NCI-H2171 (cell line): Measurements from ENCODE around the gene TVP23A.
"Not testable (repeated sequence)": the region's sequence is repeated elsewhere in the genome, so short reads cannot be mapped to it uniquely, and the experiment has no call there.

Experiments used
- DNase-seq: peaks from one replicate; lab custom pipeline; 2025; lab: John Stamatoyannopoulos, UW

The TVP23A gene

GRCh38 chr16:10835281-10835931, 16.8 kb upstream of the TVP23A start:
- DNase-seq = no peak

GRCh38 chr16:10834766-10835165, 16.2 kb upstream of the TVP23A start:
- DNase-seq = no peak

- no peak for DNase-seq
Observed at GRCh38 chr16:10834130-10834529, 15.5 kb upstream of the TVP23A start.

- DNase-seq = no peak
Observed at GRCh38 chr16:10833271-10833670, 14.7 kb upstream of the TVP23A start.

GRCh38 chr16:10831894-10832886, 13.6 kb upstream of the TVP23A start:
- DNase-seq = no peak

DNA sequence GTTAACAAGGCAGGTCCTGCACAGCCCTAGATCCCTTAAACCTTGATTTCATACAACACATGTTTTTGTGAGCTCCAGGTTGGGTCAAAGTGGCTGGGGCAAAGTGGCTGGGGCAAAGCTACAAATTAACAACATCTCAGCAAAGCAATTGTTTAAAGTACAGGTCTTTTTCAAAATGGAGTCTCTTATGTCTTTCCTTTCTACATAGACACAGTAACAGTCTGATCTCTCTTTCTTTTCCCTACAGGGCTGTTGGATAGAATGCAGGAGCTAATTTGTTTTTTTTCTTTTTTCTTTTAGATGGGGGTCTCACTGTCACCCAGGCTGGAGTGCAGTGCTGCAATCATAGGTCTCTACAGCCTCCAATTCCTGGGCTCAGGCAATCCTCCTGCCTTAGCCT, 11.6 kb upstream of the TVP23A start:
- not testable (repeated sequence) for DNase-seq

DNA sequence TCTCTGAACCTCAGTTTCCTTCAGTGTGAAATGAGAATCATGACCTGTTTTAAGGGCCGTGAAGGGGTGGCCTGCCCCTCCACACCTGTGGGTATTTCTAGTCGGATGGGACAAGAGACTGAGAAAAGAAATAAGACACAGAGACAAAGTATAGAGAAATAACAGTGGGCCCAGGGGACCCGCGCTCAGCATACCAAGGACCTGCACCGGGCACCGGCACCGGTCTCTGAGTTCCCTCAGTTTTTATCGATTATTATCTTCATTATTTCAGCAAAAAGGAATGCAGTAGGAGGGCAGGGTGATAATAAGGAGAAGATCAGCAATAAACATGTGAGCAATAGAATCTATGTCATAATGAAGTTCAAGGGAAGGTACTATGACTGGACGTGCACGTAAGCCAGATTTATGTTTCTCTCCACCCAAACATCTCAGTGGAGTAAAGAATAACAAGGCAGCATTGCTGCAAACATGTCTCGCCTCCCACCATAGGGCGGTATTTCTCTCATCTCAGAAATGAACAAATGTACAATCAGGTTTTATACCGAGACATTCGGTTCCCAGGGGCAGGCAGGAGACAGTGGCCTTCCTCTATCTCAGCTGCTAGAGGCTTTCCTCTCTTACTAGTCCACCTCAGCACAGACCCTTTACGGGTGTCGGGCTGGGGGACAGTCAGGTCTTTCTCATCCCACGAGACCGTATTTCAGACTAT, 10.9 kb upstream of the TVP23A start:
- not testable (repeated sequence) for DNase-seq

DNA sequence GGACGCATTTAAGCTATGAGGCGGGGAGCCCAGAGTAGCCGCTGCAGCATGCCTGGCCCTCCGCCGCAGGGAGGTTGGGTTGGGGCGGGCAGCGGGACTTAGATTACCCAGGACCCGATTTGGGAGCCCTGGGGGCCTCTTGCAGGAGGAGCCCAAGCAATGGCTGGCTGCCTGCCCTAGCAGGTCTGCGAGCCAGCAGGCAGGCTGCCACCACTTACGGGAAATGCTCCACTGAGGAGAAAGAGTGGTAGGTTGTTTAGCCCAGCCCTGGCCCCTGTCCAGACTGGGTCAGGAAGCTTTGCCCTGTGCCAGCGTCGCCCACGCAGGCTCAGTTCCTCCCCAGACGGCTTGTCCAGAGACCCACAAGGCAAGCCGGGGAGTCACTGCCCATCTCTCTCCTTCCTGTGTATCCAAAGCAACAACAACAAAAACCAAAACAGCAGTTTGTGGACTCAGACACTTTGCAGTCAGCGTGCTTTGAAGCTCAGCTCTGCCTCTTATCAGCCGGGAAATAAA, 10.3 kb upstream of the TVP23A start:
- no peak for DNase-seq

DNA sequence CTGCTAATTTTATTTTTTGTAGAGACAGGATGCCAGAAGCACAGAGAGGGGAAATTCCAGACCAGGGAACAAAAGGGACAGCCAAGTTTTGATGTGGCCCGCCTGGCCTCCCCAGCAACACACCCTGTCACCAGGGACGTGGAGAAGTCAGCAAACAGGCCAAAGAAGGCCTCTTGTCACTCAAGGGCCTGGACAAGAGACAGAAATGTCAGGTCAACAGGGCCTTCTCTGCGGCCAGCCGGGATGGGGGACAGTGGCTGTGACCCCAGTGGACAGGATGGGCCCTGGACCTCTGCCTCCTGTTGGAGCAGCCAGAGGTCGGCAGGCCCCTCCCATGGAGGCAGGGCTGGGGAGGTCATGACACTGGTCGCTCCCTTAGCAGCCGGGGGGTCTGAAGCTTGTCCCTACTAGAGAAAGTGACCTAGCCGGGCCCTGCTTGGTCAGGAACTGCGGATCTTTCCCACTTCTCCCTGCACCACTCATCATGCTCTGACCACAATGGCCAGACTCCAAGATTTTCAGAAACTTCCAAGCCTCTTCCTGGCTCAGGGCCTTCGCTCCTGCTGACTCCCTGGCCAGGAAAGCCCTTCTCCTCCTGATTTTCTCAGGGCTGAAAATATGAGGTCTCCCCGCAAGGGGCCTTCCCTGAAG, 9.2 kb upstream of the TVP23A start:
- no peak for DNase-seq

GRCh38 chr16:10824111-10824893, 5.7 kb upstream of the TVP23A start:
- no peak for DNase-seq

- no peak for DNase-seq
Observed at GRCh38 chr16:10822702-10823101, 4.1 kb upstream of the TVP23A start.

DNA sequence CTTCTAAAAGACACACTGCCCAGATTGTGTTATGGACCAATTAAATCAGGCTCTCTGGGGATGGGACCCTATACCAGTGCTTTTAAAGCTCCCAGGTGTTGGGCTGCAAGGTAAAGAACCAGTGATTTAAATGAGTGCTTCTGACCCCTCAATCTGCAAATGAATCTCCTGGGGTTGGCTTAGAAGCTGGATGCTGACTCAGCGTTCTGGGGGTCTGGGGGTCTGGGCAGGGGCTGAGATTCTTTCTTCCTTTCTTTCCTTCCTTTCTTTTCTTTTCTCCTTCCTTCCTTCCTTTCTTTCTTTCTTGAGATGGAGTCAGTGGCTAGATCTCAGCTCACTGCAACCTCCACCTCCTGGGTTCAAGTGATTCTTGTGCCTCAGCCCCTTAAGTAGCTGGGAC, 2.0 kb upstream of the TVP23A start:
- no peak for DNase-seq

- DNase-seq = no peak
Observed at GRCh38 chr16:10817514-10817913, 1.1 kb downstream of the TVP23A start.

- DNase-seq = no peak
Observed at GRCh38 chr16:10813099-10813455, 5.5 kb downstream of the TVP23A start.

- no peak for DNase-seq
Observed at GRCh38 chr16:10812312-10813098, 6.1 kb downstream of the TVP23A start.

- no peak for DNase-seq
Observed at GRCh38 chr16:10809706-10810105, 8.9 kb downstream of the TVP23A start.

DNA sequence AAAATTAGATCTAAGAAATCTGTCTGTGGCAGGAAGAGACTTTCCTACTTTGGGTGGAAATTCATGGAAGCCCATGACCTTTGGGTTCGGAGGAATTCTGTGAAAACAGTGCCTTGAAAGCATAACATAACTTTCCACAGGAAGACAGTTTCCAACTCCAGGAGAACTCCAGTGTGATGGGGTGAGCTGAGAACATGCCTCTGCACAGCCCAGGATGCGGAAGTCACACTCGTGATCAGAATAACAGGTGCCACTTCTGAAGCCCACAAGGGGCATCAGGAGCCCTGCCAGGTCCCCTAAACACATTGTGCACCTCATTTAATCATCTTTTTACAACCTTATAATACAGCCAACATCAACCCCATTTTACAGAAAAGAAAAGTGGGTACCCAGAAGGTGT, 9.7 kb downstream of the TVP23A start:
- no peak for DNase-seq

DNA sequence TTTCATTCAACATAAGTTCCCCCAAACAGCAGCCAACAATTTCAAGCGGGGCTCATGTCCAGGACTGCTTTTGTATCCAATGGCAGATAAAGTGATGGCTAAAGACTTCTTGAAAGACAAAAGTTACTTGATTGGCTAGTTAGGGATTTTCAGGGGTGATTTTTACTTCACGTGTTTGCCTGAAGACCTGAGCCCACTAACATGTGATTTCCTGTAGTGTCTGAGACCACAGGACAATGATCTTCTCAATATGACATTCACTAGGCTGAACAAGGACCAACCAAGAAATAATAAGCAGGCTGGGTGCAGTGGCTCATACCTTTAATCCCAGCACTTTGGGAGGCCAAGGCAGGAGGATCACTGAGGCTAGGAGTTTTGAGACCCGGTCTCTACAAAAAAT, 10.4 kb downstream of the TVP23A start:
- no peak for DNase-seq

DNA sequence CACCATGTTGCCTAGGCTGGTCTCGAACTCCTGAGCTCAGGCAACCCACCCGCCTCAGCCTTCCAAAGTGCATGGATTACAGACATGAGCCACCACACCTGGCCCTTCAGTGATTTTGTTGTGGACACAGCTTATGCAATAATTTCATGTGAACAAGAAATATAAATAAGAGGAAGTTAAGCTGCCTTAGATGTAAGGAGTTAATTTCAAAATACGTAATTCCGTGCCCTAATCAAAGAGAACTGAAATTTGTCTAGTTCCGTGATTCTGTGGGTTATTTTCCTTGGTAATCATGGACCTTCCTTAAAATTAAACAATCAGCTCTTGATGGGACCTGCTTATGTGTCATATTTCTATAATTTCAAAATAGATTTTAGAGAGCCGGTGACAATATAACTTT, 11.9 kb downstream of the TVP23A start:
- DNase-seq = no peak

DNA sequence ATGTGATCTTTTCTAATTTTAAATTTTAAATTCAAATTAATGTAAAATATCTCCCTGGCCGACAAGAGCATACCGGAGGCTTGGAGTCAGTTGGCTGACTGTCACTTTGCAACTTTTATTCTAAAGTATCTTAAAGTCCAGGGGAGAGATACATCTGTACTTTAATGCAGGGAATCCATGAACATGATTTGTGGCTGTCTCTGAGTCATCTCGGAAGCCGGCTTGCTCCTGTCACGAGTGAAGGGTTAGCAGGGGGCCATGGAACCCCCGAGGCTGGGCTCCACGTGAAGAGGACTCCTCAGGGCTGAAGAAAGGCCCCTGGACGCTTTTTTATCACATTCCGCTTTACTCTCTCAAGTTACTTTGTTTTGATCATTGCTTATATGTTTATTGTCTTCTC, 13.3 kb downstream of the TVP23A start:
- no peak for DNase-seq
